Measurements from ENCODE around the gene ATOSB.

ATOSB gene

GRCh38 chr9:35089434-35089833 is 26.2 kb downstream of the ATOSB start:
- no peak for ATAC-seq
- TF ChIP-seq ZNF8 (CRISPR knock-in tag; IDR thresholded peaks at IDR 0.05) (no peak), ZFP3 (CRISPR knock-in tag; IDR thresholded peaks at IDR 0.05) (no peak), TOX (CRISPR knock-in tag; IDR thresholded peaks at IDR 0.05; ENCODE audit: borderline replicate concordance) (no peak), CSDC2 (CRISPR knock-in tag; IDR thresholded peaks at IDR 0.05) (no peak), ZC3H10 (CRISPR knock-in tag; IDR thresholded peaks at IDR 0.05) (no peak), ISL1 (CRISPR knock-in tag; IDR thresholded peaks at IDR 0.05) (no peak)

- ATAC-seq: no peak
- TF ChIP-seq ZNF565 (CRISPR knock-in tag; conservative IDR thresholded peaks at IDR 0.05; ENCODE audit: low read depth) (no peak), RARB (CRISPR knock-in tag; IDR thresholded peaks at IDR 0.05) (no peak), TOX (CRISPR knock-in tag; IDR thresholded peaks at IDR 0.05; ENCODE audit: borderline replicate concordance) (no peak), PPARA (CRISPR knock-in tag; IDR thresholded peaks at IDR 0.05; ENCODE audit: borderline replicate concordance) (no peak), ZNF8 (CRISPR knock-in tag; IDR thresholded peaks at IDR 0.05) (no peak), TCF4 (CRISPR knock-in tag; IDR thresholded peaks at IDR 0.05; ENCODE audit: borderline replicate concordance) (no peak), ZC3H10 (CRISPR knock-in tag; IDR thresholded peaks at IDR 0.05) (no peak), SNAI2 (CRISPR knock-in tag; IDR thresholded peaks at IDR 0.05) (no peak), ZFP3 (CRISPR knock-in tag; IDR thresholded peaks at IDR 0.05) (no peak), ESRRG (CRISPR knock-in tag; IDR thresholded peaks at IDR 0.05) (no peak), ZNF70 (CRISPR knock-in tag; IDR thresholded peaks at IDR 0.05) (no peak), CSRNP3 (CRISPR knock-in tag; IDR thresholded peaks at IDR 0.05) (no peak), OSR1 (CRISPR knock-in tag; IDR thresholded peaks at IDR 0.05) (no peak), ISL1 (CRISPR knock-in tag; IDR thresholded peaks at IDR 0.05) (no peak), PATZ1 (CRISPR knock-in tag; IDR thresholded peaks at IDR 0.05; ENCODE audit: borderline replicate concordance) (no peak), CSDC2 (CRISPR knock-in tag; IDR thresholded peaks at IDR 0.05) (no peak)
Measured at GRCh38 chr9:35085078-35085477, 30.6 kb downstream of the ATOSB start.

- TF ChIP-seq ARNTL (CRISPR knock-in tag; IDR thresholded peaks at IDR 0.05; ENCODE audit: borderline replicate concordance, low read depth): no peak
- TF ChIP-seq PATZ1 (CRISPR knock-in tag; IDR thresholded peaks at IDR 0.05; ENCODE audit: borderline replicate concordance): no peak
- no peak for TF ChIP-seq ZFP30 (CRISPR knock-in tag; IDR thresholded peaks at IDR 0.05)
- TF ChIP-seq GLIS3 (CRISPR knock-in tag; IDR thresholded peaks at IDR 0.05): no peak
- TF ChIP-seq CSDC2 (CRISPR knock-in tag; IDR thresholded peaks at IDR 0.05): no peak
- TF ChIP-seq SNAI2 (CRISPR knock-in tag; IDR thresholded peaks at IDR 0.05): no peak
- TF ChIP-seq ISL1 (CRISPR knock-in tag; IDR thresholded peaks at IDR 0.05): no peak
- TF ChIP-seq POU6F1 (CRISPR knock-in tag; IDR thresholded peaks at IDR 0.05; ENCODE audit: borderline replicate concordance, low read depth): no peak
- TF ChIP-seq ZNF8 (CRISPR knock-in tag; IDR thresholded peaks at IDR 0.05): no peak
- TF ChIP-seq PPARA (CRISPR knock-in tag; IDR thresholded peaks at IDR 0.05; ENCODE audit: borderline replicate concordance): no peak
- TF ChIP-seq TOX (CRISPR knock-in tag; IDR thresholded peaks at IDR 0.05; ENCODE audit: borderline replicate concordance): no peak
- no peak for TF ChIP-seq ESRRG (CRISPR knock-in tag; IDR thresholded peaks at IDR 0.05)
- TF ChIP-seq CREB5 (CRISPR knock-in tag; IDR thresholded peaks at IDR 0.05; ENCODE audit: low read depth): no peak
- TF ChIP-seq TCF4 (CRISPR knock-in tag; IDR thresholded peaks at IDR 0.05; ENCODE audit: borderline replicate concordance): no peak
- ATAC-seq: peak; percentile 95
Measured at GRCh38 chr9:35079426-35080341, 36.0 kb downstream of the ATOSB start, which contains the start of gene FANCG. Gene FANCG (minus strand): TSS chr9:35079942. CDS start chr9:35079524, 418 bp downstream.

All from SK-N-SH treated with all-trans-retinoic acid at 6 μM for 48 hours (cell line).